ENCODE results near the gene GRXCR1. TPM values are rescaled to one million over a fixed set of nuclear protein-coding genes. Genes with fewer than 3 reads are reported as not detected.

The GRXCR1 gene
- not detected in 2 replicates for polyA plus RNA-seq (2011; rRNA removed)
- polyA plus RNA-seq (2012; cell fraction: cytosol; rRNA removed) = not detected in 2 replicates
- not detected in 2 replicates for polyA plus RNA-seq (2012; cell fraction: nucleus; rRNA removed)
- polyA plus RNA-seq (2017; fragmentation: RNase III; extraction: RNeasy Plus Mini Kit Qiagen cat#74134 plus additional on column Dnase treatment) = not detected in 3 replicates
- polyA minus RNA-seq (2011; rRNA and poly(A)+ RNA removed) = not detected in 2 replicates

- no peak within 1 kb of the TSS for H3K4me3 ChIP-seq
- no peak for FAIRE-seq
Measured at GRCh38 chr4:42892413-42892812, at the start of gene GRXCR1. Gene GRXCR1, plus strand, starts transcription at chr4:42892713. Its CDS starts 554 bp downstream, at chr4:42893267.

GRCh38 chr4:42843694-42844093 is 48.8 kb upstream of the GRXCR1 start:
- DNase-seq (ENCODE audit: low read depth in 1 of 2, low spot score in 1 of 2) (no peak), FAIRE-seq (no peak), ATAC-seq (no peak)
- H3K27ac ChIP-seq = no peak overlapping the region
- POLR2A ChIA-PET = no interaction called here
- H3K4me2 ChIP-seq = no peak overlapping the region
- TF ChIP-seq POLR2AphosphoS2 (conservative IDR thresholded peaks at IDR 0.05; ENCODE audit: low read length) = no peak
- no peak for TF ChIP-seq ZNF302 (CRISPR knock-in tag; IDR thresholded peaks at IDR 0.05)
- TF ChIP-seq MAFK (IDR thresholded peaks at IDR 0.05; ENCODE audit: partially characterized antibody) = no peak
- TF ChIP-seq HDAC2 (IDR thresholded peaks at IDR 0.05) = no peak
- TF ChIP-seq KDM1A (IDR thresholded peaks at IDR 0.05; ENCODE audit: low read depth) = no peak
- TF ChIP-seq ELK1 (IDR thresholded peaks at IDR 0.05; ENCODE audit: low read depth, low read length) = no peak
- no peak for TF ChIP-seq EHF (CRISPR knock-in tag; IDR thresholded peaks at IDR 0.05)
- TF ChIP-seq POLR2A (IDR thresholded peaks at IDR 0.05; ENCODE audit: low read length) = no peak
- no peak for TF ChIP-seq PHF8 (IDR thresholded peaks at IDR 0.05; ENCODE audit: borderline replicate concordance, low read depth)
- no peak for TF ChIP-seq FOXS1 (CRISPR knock-in tag; IDR thresholded peaks at IDR 0.05)
- CTCF ChIA-PET = no interaction called here
- no peaks in the 10 kb centered on the region for H3K9me3 ChIP-seq
- WGBS (ENCODE audit: missing lambda C conversion rate) = 2% methylated on average over 2 of the region's 2 CpGs
- no peaks in the 10 kb centered on the region for H3K4me1 ChIP-seq
- no peak overlapping the region for H3K4me3 ChIP-seq

More at GRCh38 chr4:42892413-42892812, at the start of gene GRXCR1:
- H3K4me2 ChIP-seq = no peak within 1 kb of the TSS
- ChIA-PET CTCF (no interaction called here), POLR2A (no interaction called here)
- no peak for TF ChIP-seq BCL3 (IDR thresholded peaks at IDR 0.05)
- H3K4me1 ChIP-seq = no peaks in the 10 kb centered on the region
- ATAC-seq = no peak
- H3K27ac ChIP-seq = no peak within 1 kb of the TSS
- 1% methylated on average over 2 of the region's 2 CpGs for WGBS (ENCODE audit: missing lambda C conversion rate)
- DNase-seq (ENCODE audit: low read depth in 1 of 2, low spot score in 1 of 2) = no peak
- no peaks in the 10 kb centered on the region for H3K9me3 ChIP-seq

- no peaks in the 10 kb centered on the region for H3K4me1 ChIP-seq
- ATAC-seq (no peak), DNase-seq (ENCODE audit: low read depth in 1 of 2, low spot score in 1 of 2) (no peak), FAIRE-seq (no peak)
- no peak overlapping the region for H3K27ac ChIP-seq
- CTCF ChIA-PET = interaction anchor here (1.2 kb wide), 1 partner anchor 19 kb away, joined by 3 read pairs; no protein-coding TSS in a partner anchor
- WGBS (ENCODE audit: missing lambda C conversion rate) = 38% methylated on average over 3 of the region's 3 CpGs
- POLR2A ChIA-PET = no interaction called here
- no peak overlapping the region for H3K4me2 ChIP-seq
- no peak overlapping the region for H3K4me3 ChIP-seq
- no peaks in the 10 kb centered on the region for H3K9me3 ChIP-seq
- TF ChIP-seq PBX3 (IDR thresholded peaks at IDR 0.05) (no peak), FOXS1 (CRISPR knock-in tag; IDR thresholded peaks at IDR 0.05) (no peak), HES2 (IDR thresholded peaks at IDR 0.05) (no peak), POLR2A (IDR thresholded peaks at IDR 0.05; ENCODE audit: low read length) (no peak), FOSL2 (IDR thresholded peaks at IDR 0.05) (no peak), FOSL2 (CRISPR knock-in tag; IDR thresholded peaks at IDR 0.05) (no peak), EHF (CRISPR knock-in tag; IDR thresholded peaks at IDR 0.05) (no peak), ZFP36 (IDR thresholded peaks at IDR 0.05; ENCODE audit: borderline replicate concordance, partially characterized antibody) (no peak), RFX5 (IDR thresholded peaks at IDR 0.05) (no peak), E2F6 (IDR thresholded peaks at IDR 0.05; ENCODE audit: borderline replicate concordance, low read depth) (no peak), HOXB5 (CRISPR knock-in tag; IDR thresholded peaks at IDR 0.05) (no peak)
Measured at GRCh38 chr4:42844422-42845070, 48.0 kb upstream of the GRXCR1 start.

Data from A549 (cell line).